K562 (cell line): ENCODE data around the gene MGST3. TPM values are rescaled to one million over a fixed set of nuclear protein-coding genes. Genes with fewer than 3 reads are reported as not detected.

Experiments
- ATAC-seq: fragments of 200-7000 bp; cut with Tn5 transposase; 3 replicates; pipeline ENCODE4 v1.9.1; 2020; ENCODE audit warnings: moderate library complexity
- BruUV-seq: library from RNA; stranded (reverse); fragments of 400-500 nt; replicated peaks from 2 replicates; lab custom pipeline; 2021; lab: Mats Ljungman, UMichigan
- CTCF ChIA-PET: fragments of 300-600 bp; formaldehyde crosslinking; extraction: SDS; loops from one replicate; lab custom pipeline; 2021; ENCODE audit warnings: low intra/inter-chr PET ratio; lab: Yijun Ruan, JAX
- POLR2A ChIA-PET: fragments of 300-600, 350-650 bp; sonication (Branson Sonifier 250); formaldehyde crosslinking; extraction: SDS; loops from one replicate; lab custom pipeline; 2021; ENCODE audit warnings: antibody characterized with exemption, inconsistent platforms; lab: Yijun Ruan, JAX
- DNase-seq, 4 experiments: peaks; one replicate each; pipeline versions ENCODE4 v3.0.0 to v3.0.0-alpha.2; 2011 to 2018; ENCODE audit warnings: low spot score in 3 of 4, mixed read lengths in 3 of 4; ENCODE audit errors: extremely low read depth in 1 of 4
- FAIRE-seq: peaks from 2 replicates; lab custom pipeline; 2011; peaks lifted over from hg19 to GRCh38; lab: Jason Lieb, UNC
- H2AFZ ChIP-seq: 2 replicates; pipeline ENCODE4 v1.6.0; 2011; ENCODE audit warnings: low read depth, low read length, control low read depth, inconsistent platforms
- H3K27ac ChIP-seq: fragments of 200-600 bp; 3 replicates; pipeline ENCODE4 v1.8.0; 2011; ENCODE audit warnings: low read depth, mild to moderate bottlenecking, control low read depth, inconsistent platforms, low read length, moderate library complexity, mixed read lengths; ENCODE audit errors: extremely low read depth
- H3K27me3 ChIP-seq, 2 experiments: fragments of 300-600 bp in 1 of 2; 2 replicates in 1 of 2; 3 replicates in 1 of 2; pipeline versions ENCODE4 v1.6.0 to v1.8.0; 2011; ENCODE audit warnings: inconsistent platforms in 2 of 2, low read length in 2 of 2, mild to moderate bottlenecking in 1 of 2, mixed read lengths in 1 of 2, moderate library complexity in 1 of 2; ENCODE audit not compliant: control insufficient read depth in 2 of 2, insufficient read depth in 2 of 2
- H3K36me3 ChIP-seq: fragments of 300-600 bp; 3 replicates; pipeline ENCODE4 v1.8.0; 2011; ENCODE audit warnings: mild to moderate bottlenecking, low read length, inconsistent platforms; ENCODE audit not compliant: control insufficient read depth, insufficient read depth
- H3K4me1 ChIP-seq, 2 experiments: fragments of 200-600 bp in 1 of 2; replicated peaks in 1 of 2; 2 replicates in 1 of 2; 3 replicates in 1 of 2; pipeline versions ENCODE4 v1.5.1 to v1.8.0; 2011; ENCODE audit warnings: inconsistent platforms in 2 of 2, low read length in 2 of 2, mild to moderate bottlenecking in 1 of 2, mixed read lengths in 1 of 2, moderate library complexity in 1 of 2; ENCODE audit not compliant: control insufficient read depth in 2 of 2, insufficient read depth in 2 of 2
- H3K4me2 ChIP-seq: 2 replicates; pipeline ENCODE4 v1.6.1; 2011; ENCODE audit warnings: low read length, control low read depth, inconsistent platforms, mixed read lengths; ENCODE audit not compliant: insufficient read depth
- H3K4me3 ChIP-seq: fragments of 200-600 bp; sonication (generic), shearing (Covaris generic); 2 replicates; pipeline ENCODE4 v1.5.1; 2016; ENCODE audit warnings: control low read depth, inconsistent platforms
- H3K79me2 ChIP-seq: fragments of 200-600 bp; 3 replicates; pipeline ENCODE4 v1.8.0; 2011; ENCODE audit warnings: low read length, inconsistent platforms; ENCODE audit not compliant: control insufficient read depth, insufficient read depth
- H3K9ac ChIP-seq, 2 experiments: 2 replicates each; pipeline versions ENCODE4 v1.6.0 to v1.6.1; 2011; ENCODE audit warnings: low read depth in 2 of 2, low read length in 2 of 2, control low read depth in 1 of 2, inconsistent platforms in 1 of 2, mild to moderate bottlenecking in 1 of 2, mixed read lengths in 1 of 2; ENCODE audit not compliant: insufficient read depth in 1 of 2
- H3K9me1 ChIP-seq: one replicate; pipeline ENCODE4 v1.6.0; 2011; ENCODE audit warnings: inconsistent platforms, mild to moderate bottlenecking, low read length, moderate library complexity; ENCODE audit not compliant: control insufficient read depth, insufficient read depth
- H3K9me3 ChIP-seq: replicated peaks from 2 replicates; pipeline ENCODE4 v1.5.1; 2011; ENCODE audit warnings: low read depth, low read length, inconsistent platforms; ENCODE audit not compliant: control insufficient read depth, insufficient read depth
- H4K20me1 ChIP-seq: replicated peaks from 2 replicates; pipeline ENCODE4 v1.6.1; 2011; ENCODE audit warnings: low read length, inconsistent platforms, mixed read lengths; ENCODE audit not compliant: control insufficient read depth, insufficient read depth
- ADNP ChIP-seq: fragments of 200-800 bp; sonication (Bioruptor generic); IDR thresholded peaks from 2 replicates; pipeline ENCODE4 v1.6.1; 2016; ENCODE audit warnings: missing genetic modification characterization, missing compliant biosample characterization
- CHAMP1 ChIP-seq: fragments of 450-650 bp; IDR thresholded peaks from 2 replicates; pipeline ENCODE4 v1.6.1; 2016; ENCODE audit warnings: mild to moderate bottlenecking
- HNRNPK ChIP-seq: fragments of 200-400 bp; formaldehyde crosslinking; IDR thresholded peaks from one replicate; pipeline ENCODE4 v1.6.1; 2018; ENCODE audit warnings: mild to moderate bottlenecking, low read depth, low read length; ENCODE audit not compliant: poor library complexity, severe bottlenecking
- NCOA4 ChIP-seq: fragments of 450-650 bp; IDR thresholded peaks from 2 replicates; pipeline ENCODE4 v1.6.1; 2018; ENCODE audit warnings: mild to moderate bottlenecking; ENCODE audit not compliant: partially characterized antibody
- PHF20 ChIP-seq: fragments of 450-650 bp; IDR thresholded peaks from 2 replicates; pipeline ENCODE4 v1.6.1; 2018; ENCODE audit not compliant: partially characterized antibody
- POLR3G ChIP-seq: IDR thresholded peaks from 2 replicates; pipeline ENCODE4 v1.6.1; 2011; ENCODE audit not compliant: insufficient read length, insufficient replicate concordance; ENCODE audit errors: extremely low read depth
- RNF2 ChIP-seq: sonication (generic); IDR thresholded peaks from 2 replicates; pipeline ENCODE4 v1.6.1; 2016
- SMARCE1 ChIP-seq: fragments of 450-650 bp; IDR thresholded peaks from 2 replicates; pipeline ENCODE4 v1.7.1; 2016; ENCODE audit warnings: mild to moderate bottlenecking
- TFAM ChIP-seq: fragments of 250-450 bp; sonication (Bioruptor Pico); conservative IDR thresholded peaks from 2 replicates; pipeline ENCODE4 v1.5.0; 2021; ENCODE audit warnings: mild to moderate bottlenecking, moderate library complexity
- XRCC3 ChIP-seq: fragments of 450-650 bp; IDR thresholded peaks from 2 replicates; pipeline ENCODE4 v1.6.1; 2017; ENCODE audit warnings: mild to moderate bottlenecking, moderate library complexity
- ZBTB17 ChIP-seq: fragments of 450-650 bp; formaldehyde crosslinking; IDR thresholded peaks from 2 replicates; pipeline ENCODE4 v1.4.0; 2020; ENCODE audit warnings: mild to moderate bottlenecking
- ZNF140 ChIP-seq: fragments of 250-450 bp; sonication (Bioruptor Pico); IDR thresholded peaks from 2 replicates; pipeline ENCODE4 v1.8.0; 2021; ENCODE audit warnings: moderate library complexity, mild to moderate bottlenecking, inconsistent platforms
- ZNF184 ChIP-seq: sonication (generic); formaldehyde crosslinking; IDR thresholded peaks from 2 replicates; pipeline ENCODE4 v1.5.0; 2020; ENCODE audit warnings: missing genetic modification reagents
- ZNF311 ChIP-seq: fragments of 250-450 bp; sonication (Bioruptor Pico); IDR thresholded peaks from 2 replicates; pipeline ENCODE4 v1.4.0; 2020; ENCODE audit warnings: mild to moderate bottlenecking, moderate library complexity
- ZNF431 ChIP-seq: sonication (generic); formaldehyde crosslinking; IDR thresholded peaks from 2 replicates; pipeline ENCODE4 v1.8.0; 2022; ENCODE audit warnings: mild to moderate bottlenecking, missing genetic modification reagents
- WGBS: fragments of 100-300 bp; shearing (Covaris generic); methylation state at CpG from one replicate; pipeline ENCODE4 v1.1.6; 2016; ENCODE audit warnings: low coverage, mixed read lengths; ENCODE audit not compliant: insufficient coverage; ENCODE audit errors: missing lambda C conversion rate; 5-methylcytosine and 5-hydroxymethylcytosine counted together
- in situ Hi-C: fragments of 300-500 bp; cut with MboI; formaldehyde crosslinking; loops from 4 replicates; pipeline ENCODE4 v1.15.0; 2018; ENCODE audit warnings: inconsistent platforms, mixed read lengths
- intact Hi-C: fragments of 100-400 bp; cut with micrococcal nuclease; formaldehyde crosslinking; loops from 2 replicates; pipeline ENCODE4 v1.14.2; 2022
- polyA plus RNA-seq, 8 experiments: library from polyadenylated mRNA; depleted of rRNA in 4 of 8; stranded (reverse) in 5 of 8; unstranded in 3 of 8; fragments of >200 nt; fragmentation: Nextera tagmentation in 2 of 8; fragmentation: Illumina TruSeq in 1 of 8; extraction: Ambion mirVana in 2 of 8; extraction: Trizol in 1 of 8; gene quantifications; 2 replicates each; pipeline versions ENCODE4 v1.2.1 to v1.2.3, GENCODE V29; 2011 to 2014; ENCODE audit warnings: inconsistent platforms in 1 of 8, missing spikeins in 1 of 8
- total RNA-seq, 7 experiments: library from RNA; depleted of rRNA in 6 of 7; stranded (reverse); fragments of >200 nt in 6 of 7; fragmentation: Illumina TruSeq in 2 of 7; extraction: Trizol in 2 of 7; gene quantifications; 2 replicates each; pipeline versions ENCODE4 v1.2.1 to v1.2.3, GENCODE V29; 2011 to 2021; ENCODE audit warnings: low replicate concordance in 1 of 7
- TF ChIP-seq, protein P1 (sequence below): IDR thresholded peaks from 2 replicates; pipeline ENCODE4 v1.6.1; 2014; ENCODE audit warnings: antibody characterized with exemption
- TF ChIP-seq, protein P2 (sequence below): sonication (generic); formaldehyde crosslinking; IDR thresholded peaks from 2 replicates; pipeline ENCODE4 v1.8.0; 2022; ENCODE audit warnings: mild to moderate bottlenecking, missing genetic modification reagents

The MGST3 gene
- total and polyA plus RNA-seq, 9 of the 15 experiments (the other 6 are each of a cell fraction or from before 2014, with no cell fraction given) = 70.7 to 287 (median 105) TPM

GRCh38 chr1:165680303-165680702 lies 49.3 kb downstream of the MGST3 start:
- Histone ChIP-seq H3K4me2 (no peak overlapping the region), H3K36me3 (peaks cover 67% of the 10 kb centered on the region), H3K27ac (no peak overlapping the region), H3K27me3 (no peaks in the 10 kb centered on the region), H3K4me3 (no peak overlapping the region), H4K20me1 (no peaks in the 10 kb centered on the region), H3K9ac (no peak overlapping the region), H3K9me3 (no peaks in the 10 kb centered on the region), H3K4me1 (no peaks in the 10 kb centered on the region), H2AFZ (no peak overlapping the region), H3K9me1 (no peaks in the 10 kb centered on the region), H3K79me2 (peaks cover 5% of the 10 kb centered on the region; the same call in 1 of the 3 replicates)
- WGBS = 83% methylated on average over 2 of the region's 2 CpGs
- ATAC-seq (no peak), FAIRE-seq (no peak), DNase-seq (no peak)
- no TSS peak for BruUV-seq
- TF ChIP-seq ZNF184 (CRISPR knock-in tag) (no peak), NCOA4 (no peak), ZNF431 (CRISPR knock-in tag) (no peak), ADNP (tag) (no peak), PHF20 (no peak), ZNF140 (CRISPR knock-in tag) (no peak), TFAM (CRISPR knock-in tag) (no peak), ZNF311 (CRISPR knock-in tag) (no peak), POLR3G (no peak), ZBTB17 (CRISPR knock-in tag) (no peak), RNF2 (no peak), CHAMP1 (no peak), SMARCE1 (no peak), HNRNPK (no peak), XRCC3 (no peak)
- TF ChIP-seq, protein P1, sequence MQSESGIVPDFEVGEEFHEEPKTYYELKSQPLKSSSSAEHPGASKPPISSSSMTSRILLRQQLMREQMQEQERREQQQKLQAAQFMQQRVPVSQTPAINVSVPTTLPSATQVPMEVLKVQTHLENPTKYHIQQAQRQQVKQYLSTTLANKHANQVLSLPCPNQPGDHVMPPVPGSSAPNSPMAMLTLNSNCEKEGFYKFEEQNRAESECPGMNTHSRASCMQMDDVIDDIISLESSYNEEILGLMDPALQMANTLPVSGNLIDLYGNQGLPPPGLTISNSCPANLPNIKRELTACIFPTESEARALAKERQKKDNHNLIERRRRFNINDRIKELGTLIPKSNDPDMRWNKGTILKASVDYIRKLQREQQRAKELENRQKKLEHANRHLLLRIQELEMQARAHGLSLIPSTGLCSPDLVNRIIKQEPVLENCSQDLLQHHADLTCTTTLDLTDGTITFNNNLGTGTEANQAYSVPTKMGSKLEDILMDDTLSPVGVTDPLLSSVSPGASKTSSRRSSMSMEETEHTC = no peak
- TF ChIP-seq, protein P2, sequence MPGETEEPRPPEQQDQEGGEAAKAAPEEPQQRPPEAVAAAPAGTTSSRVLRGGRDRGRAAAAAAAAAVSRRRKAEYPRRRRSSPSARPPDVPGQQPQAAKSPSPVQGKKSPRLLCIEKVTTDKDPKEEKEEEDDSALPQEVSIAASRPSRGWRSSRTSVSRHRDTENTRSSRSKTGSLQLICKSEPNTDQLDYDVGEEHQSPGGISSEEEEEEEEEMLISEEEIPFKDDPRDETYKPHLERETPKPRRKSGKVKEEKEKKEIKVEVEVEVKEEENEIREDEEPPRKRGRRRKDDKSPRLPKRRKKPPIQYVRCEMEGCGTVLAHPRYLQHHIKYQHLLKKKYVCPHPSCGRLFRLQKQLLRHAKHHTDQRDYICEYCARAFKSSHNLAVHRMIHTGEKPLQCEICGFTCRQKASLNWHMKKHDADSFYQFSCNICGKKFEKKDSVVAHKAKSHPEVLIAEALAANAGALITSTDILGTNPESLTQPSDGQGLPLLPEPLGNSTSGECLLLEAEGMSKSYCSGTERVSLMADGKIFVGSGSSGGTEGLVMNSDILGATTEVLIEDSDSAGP (CRISPR knock-in tag) = no peak
- CTCF ChIA-PET = no interaction called here
- intact Hi-C loops (no loop called here), in situ Hi-C loops (no loop called here)
- POLR2A ChIA-PET = no interaction called here
